Parathyroid adenoma (tissue), 2 donors: ENCODE results near the gene MRGPRD.
"Not testable (repeated sequence)": the region's sequence is repeated elsewhere in the genome, so short reads cannot be mapped to it uniquely, and the experiment has no call there.

Experiments used
- H2AFZ ChIP-seq: fragments of 300-600 bp; sonication (generic); one replicate; pipeline ENCODE4 v1.7.0; 2017; ENCODE audit warnings: antibody characterized with exemption, mild to moderate bottlenecking
- H3K27ac ChIP-seq: fragments of 300-600 bp; sonication (generic); one replicate; pipeline ENCODE4 v1.7.0; 2017
- H3K27me3 ChIP-seq: fragments of 300-600 bp; sonication (generic); one replicate; pipeline ENCODE4 v1.7.0; 2017; ENCODE audit warnings: low read length; ENCODE audit not compliant: control insufficient read depth, insufficient read depth
- H3K36me3 ChIP-seq: fragments of 300-600 bp; sonication (generic); one replicate; pipeline ENCODE4 v1.7.0; 2017; ENCODE audit warnings: low read length; ENCODE audit not compliant: control insufficient read depth, insufficient read depth
- H3K4me1 ChIP-seq: fragments of 300-600 bp; sonication (generic); one replicate; pipeline ENCODE4 v1.7.0; 2017; ENCODE audit warnings: control low read depth
- H3K4me2 ChIP-seq: fragments of 300-600 bp; sonication (generic); one replicate; pipeline ENCODE4 v1.7.0; 2017; ENCODE audit warnings: low read length
- H3K4me3 ChIP-seq: fragments of 300-600 bp; sonication (generic); one replicate; pipeline ENCODE4 v1.7.0; 2017; ENCODE audit warnings: low read depth, low read length
- H3K79me2 ChIP-seq: fragments of 300-600 bp; sonication (generic); one replicate; pipeline ENCODE4 v1.7.0; 2017; ENCODE audit warnings: control low read depth
- H3K9ac ChIP-seq: fragments of 300-600 bp; sonication (generic); one replicate; pipeline ENCODE4 v1.7.0; 2017; ENCODE audit warnings: mild to moderate bottlenecking
- H3K9me3 ChIP-seq: fragments of 300-600 bp; sonication (generic); one replicate; pipeline ENCODE4 v1.7.0; 2017; ENCODE audit warnings: low read length; ENCODE audit not compliant: control insufficient read depth
- TF ChIP-seq, protein P1 (sequence below): fragments of 300-600 bp; sonication (generic); IDR thresholded peaks from one replicate; pipeline ENCODE4 v1.7.0; 2017; ENCODE audit warnings: antibody characterized with exemption, mild to moderate bottlenecking
- donor health status: primary hyperparathyroidism.

Gene MRGPRD

DNA sequence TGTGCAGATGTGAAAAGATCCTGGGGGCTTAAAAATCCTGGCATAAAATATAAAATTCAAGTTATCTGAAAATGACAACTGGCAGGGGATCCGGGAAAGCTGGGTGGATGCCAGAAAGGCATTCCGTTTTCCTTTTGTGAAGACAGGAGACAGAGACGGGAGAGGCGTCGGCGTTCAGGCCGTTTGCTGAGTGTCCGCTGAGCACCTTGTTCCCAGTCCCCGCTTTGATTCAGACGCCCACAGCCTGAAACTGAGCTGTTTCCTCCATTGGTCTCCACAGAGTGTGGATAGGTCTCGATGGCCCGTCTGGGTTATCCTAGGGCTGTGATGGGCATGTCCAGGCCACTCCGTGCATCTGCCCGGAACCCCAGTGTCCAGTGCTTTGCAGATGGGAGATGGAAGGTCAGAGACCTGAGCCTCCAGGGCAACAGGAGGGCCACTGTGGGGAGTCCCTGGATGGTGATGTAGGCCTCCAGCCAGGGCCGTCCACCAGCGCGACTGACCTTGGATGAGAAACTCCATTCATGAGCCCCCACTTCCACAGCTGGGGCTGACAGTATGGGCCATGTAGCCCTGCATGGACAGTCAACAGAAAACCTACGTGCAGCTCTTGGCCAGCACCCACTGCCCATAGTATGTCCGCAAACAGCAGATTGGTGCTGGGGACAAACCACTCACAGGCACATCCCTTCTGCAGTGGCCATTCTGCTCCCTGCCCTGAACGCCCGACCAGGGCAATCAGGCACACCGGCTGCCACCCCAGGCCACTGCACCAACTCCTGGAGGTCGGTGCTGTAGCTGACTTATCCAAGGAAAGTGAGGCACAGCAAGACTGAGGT is 20.7 kb upstream of the MRGPRD start:
- Histone ChIP-seq H2AFZ (no peak overlapping the region), H3K4me3 (no peak overlapping the region), H3K4me1 (no peaks in the 10 kb centered on the region), H3K9me3 (no peaks in the 10 kb centered on the region), H3K79me2 (no peaks in the 10 kb centered on the region), H3K27me3 (no peaks in the 10 kb centered on the region), H3K36me3 (no peaks in the 10 kb centered on the region), H3K4me2 (no peak overlapping the region), H3K27ac (no peak overlapping the region), H3K9ac (no peak overlapping the region)
- TF ChIP-seq, protein P1, sequence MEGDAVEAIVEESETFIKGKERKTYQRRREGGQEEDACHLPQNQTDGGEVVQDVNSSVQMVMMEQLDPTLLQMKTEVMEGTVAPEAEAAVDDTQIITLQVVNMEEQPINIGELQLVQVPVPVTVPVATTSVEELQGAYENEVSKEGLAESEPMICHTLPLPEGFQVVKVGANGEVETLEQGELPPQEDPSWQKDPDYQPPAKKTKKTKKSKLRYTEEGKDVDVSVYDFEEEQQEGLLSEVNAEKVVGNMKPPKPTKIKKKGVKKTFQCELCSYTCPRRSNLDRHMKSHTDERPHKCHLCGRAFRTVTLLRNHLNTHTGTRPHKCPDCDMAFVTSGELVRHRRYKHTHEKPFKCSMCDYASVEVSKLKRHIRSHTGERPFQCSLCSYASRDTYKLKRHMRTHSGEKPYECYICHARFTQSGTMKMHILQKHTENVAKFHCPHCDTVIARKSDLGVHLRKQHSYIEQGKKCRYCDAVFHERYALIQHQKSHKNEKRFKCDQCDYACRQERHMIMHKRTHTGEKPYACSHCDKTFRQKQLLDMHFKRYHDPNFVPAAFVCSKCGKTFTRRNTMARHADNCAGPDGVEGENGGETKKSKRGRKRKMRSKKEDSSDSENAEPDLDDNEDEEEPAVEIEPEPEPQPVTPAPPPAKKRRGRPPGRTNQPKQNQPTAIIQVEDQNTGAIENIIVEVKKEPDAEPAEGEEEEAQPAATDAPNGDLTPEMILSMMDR = no peak

DNA sequence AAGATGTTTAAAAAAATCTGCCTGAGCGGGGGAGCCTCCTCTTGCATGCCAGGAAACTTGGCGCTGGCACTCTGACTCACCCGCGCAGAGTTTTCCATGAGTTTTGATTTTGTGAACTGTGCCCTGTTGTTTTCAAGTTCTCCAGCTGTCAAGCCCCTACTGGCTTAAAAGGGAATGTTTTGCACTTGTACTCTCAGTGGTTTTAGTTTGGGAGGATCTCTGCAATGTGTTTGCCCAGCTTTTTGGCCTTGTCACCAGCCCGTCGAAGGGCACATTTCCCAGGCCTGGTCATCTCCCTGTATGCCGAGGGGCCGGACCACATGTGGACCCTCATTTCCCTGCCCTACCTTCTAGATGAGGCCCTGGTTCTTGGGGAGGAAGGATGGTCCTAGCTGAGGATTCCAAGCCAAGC is 20.1 kb upstream of the MRGPRD start:
- TF ChIP-seq, protein P1 = no peak
- H3K36me3 ChIP-seq = no peaks in the 10 kb centered on the region
- H3K9me3 ChIP-seq = no peaks in the 10 kb centered on the region
- H3K27me3 ChIP-seq = no peaks in the 10 kb centered on the region
- H2AFZ ChIP-seq = no peak overlapping the region
- H3K9ac ChIP-seq = no peak overlapping the region
- H3K4me1 ChIP-seq = no peaks in the 10 kb centered on the region
- no peaks in the 10 kb centered on the region for H3K79me2 ChIP-seq
- H3K4me3 ChIP-seq = no peak overlapping the region
- no peak overlapping the region for H3K4me2 ChIP-seq
- no peak overlapping the region for H3K27ac ChIP-seq

DNA sequence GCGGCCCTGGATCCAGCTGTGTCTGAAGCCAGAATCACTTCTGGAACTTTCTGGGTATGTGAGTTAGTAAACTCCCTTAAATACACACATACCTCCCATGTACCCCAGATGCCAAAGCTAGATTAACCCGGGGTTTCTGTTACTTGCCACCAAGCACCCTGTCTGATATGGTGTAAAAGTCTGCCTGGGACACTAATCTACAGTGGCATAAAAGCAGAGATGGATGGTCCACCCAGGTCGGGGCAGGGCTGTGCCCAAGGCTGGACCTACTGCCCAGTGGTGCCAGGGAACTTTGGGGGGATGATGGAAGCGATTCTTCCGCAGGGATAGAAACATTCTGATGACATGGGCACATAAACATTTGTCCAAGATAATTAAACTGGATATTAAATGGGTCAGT is 19.6 kb upstream of the MRGPRD start:
- Histone ChIP-seq H3K79me2 (no peaks in the 10 kb centered on the region), H3K9me3 (no peaks in the 10 kb centered on the region), H3K36me3 (no peaks in the 10 kb centered on the region), H3K4me1 (no peaks in the 10 kb centered on the region), H3K9ac (no peak overlapping the region), H3K27me3 (no peaks in the 10 kb centered on the region), H3K27ac (no peak overlapping the region), H2AFZ (no peak overlapping the region), H3K4me3 (no peak overlapping the region), H3K4me2 (no peak overlapping the region)
- TF ChIP-seq, protein P1 = no peak

DNA sequence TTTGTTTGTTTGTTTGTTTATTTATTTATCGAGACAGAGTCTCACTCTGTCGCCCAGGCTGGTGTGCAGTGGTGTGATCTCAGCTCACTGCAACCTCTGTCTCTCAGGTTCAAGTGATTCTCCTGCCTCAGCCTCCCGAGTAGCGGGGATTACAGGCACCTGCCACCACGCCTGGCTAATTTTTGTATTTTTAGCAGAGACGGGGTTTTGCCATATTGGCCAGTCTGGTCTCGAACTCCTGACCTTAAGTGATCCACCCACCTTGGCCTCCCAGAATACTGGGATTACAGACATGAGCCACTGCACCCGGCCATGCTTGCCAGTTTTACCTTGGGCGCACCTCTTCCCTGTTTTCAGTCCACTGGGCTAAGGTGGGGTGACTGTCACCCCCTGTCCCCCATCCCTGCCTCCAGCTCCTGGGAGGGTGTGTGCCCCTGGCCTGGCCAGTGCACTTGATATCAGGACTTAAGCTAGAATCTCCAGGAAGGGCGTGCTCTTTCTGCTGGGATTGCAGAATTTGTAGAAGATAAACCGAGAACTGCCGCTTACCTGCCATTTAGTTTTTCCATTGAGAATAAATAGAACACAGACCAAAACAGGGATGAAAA is 19.1 kb upstream of the MRGPRD start:
- H3K9me3 ChIP-seq, H3K9ac ChIP-seq, H3K4me2 ChIP-seq, H3K36me3 ChIP-seq, H3K4me3 ChIP-seq, H3K27me3 ChIP-seq, H3K27ac ChIP-seq, H2AFZ ChIP-seq, H3K4me1 ChIP-seq, H3K79me2 ChIP-seq: not testable (repeated sequence)

DNA sequence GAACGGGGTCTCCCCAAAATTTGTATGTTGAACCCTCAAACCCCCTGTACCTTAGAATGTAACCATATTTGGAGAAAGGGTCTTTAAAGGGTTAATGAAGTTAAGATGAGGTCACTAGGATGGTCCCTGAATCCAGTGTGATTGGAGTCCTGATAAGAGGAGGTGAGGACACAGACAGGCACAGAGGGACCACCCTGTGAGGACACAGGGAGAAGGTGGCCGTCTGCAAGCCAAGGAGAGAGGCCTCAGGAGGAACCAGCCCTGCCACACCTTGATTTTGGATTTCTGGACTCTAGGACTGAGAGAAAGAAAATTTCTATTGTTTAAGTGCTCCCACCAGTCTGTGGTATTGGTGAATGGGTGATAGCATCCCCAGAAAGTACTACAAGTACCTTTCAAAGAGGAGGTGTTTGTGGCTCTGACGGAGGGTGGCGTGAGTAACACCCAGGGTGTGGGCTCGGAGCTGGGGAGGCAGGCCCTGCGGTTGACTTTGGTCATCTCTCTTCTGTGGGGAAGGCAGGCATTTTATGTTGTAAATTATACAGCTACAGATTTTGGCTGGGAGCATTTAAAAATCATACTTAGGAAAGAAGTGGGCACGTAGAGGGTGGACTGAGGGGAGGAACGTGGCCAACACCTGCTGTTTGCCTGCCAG is 18.4 kb upstream of the MRGPRD start:
- no peaks in the 10 kb centered on the region for H3K36me3 ChIP-seq
- TF ChIP-seq, protein P1 = no peak
- no peak overlapping the region for H3K9ac ChIP-seq
- H2AFZ ChIP-seq = no peak overlapping the region
- H3K4me1 ChIP-seq = no peaks in the 10 kb centered on the region
- no peaks in the 10 kb centered on the region for H3K9me3 ChIP-seq
- H3K79me2 ChIP-seq = no peaks in the 10 kb centered on the region
- H3K4me3 ChIP-seq = no peak overlapping the region
- no peak overlapping the region for H3K4me2 ChIP-seq
- H3K27me3 ChIP-seq = no peaks in the 10 kb centered on the region
- H3K27ac ChIP-seq = no peak overlapping the region
